NCI-H226 (cell line): ENCODE results near the gene REG1A.

Experiments
- DNase-seq: peaks from one replicate; pipeline ENCODE4 v3.0.0-alpha.2; 2015

The REG1A gene

DNA sequence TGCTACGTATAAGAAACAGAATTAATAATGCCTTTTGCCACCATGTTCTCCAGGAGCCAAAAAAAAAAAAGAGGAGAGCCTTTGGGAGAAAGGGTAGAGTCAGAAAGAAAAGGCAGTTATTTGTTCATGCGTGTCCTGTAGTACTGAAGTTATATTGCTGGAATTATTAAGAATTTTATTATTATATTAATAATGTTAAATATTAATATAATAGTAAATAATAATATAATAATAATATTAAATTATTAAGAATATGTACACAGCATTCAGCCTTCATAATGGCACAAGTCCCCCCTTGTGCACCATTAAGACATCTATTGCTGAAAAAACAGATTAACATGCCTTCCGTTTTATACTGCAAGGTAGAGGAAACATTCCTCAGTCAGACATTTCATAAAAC lies 8.1 kb downstream of the REG1A start:
- no peak for DNase-seq

DNA sequence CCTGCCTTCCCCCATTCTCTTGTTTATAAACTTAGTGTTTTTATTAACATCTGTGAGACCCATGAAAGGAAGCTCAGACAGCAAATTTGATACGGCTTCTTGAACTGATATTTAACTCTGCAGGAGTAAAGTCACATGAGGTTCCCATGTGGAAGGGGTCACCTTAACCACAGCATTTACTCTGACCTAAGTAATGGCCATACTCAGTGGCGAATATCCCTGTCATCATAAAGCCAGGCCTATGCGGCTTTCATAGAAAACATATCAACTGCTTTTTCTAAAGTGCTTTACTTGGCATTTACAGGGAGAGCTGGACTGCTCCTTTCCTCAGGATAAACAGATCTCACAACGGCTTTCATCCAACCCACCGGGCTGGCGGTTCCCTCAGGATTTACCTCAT lies 9.0 kb downstream of the REG1A start:
- no peak for DNase-seq

GRCh38 chr2:79129804-79130203 lies 9.5 kb downstream of the REG1A start:
- no peak for DNase-seq

- no peak for DNase-seq
These were observed 11.4 kb downstream of the REG1A start for GRCh38 chr2:79131687-79132086.

GRCh38 chr2:79138385-79138784 lies 18.1 kb downstream of the REG1A start:
- no peak for DNase-seq

DNA sequence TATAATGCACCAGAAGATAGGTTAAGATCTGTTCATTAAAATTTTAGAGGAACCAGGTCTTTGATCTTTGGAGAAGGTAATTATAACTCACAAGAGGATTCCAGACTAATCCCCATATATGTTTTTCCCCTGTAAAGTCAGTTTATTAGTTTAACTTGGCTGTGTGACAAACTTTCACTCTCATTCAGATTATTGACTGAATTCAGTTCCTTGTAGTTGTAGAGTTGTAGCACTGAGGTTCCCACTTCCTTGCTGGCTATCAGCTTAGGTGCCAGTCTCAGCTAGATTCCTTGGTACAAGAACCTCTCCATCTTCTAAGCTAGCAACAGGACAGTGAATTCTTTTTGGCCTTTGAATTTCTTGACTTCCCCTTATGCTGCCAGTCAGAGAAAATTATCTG lies 19.1 kb downstream of the REG1A start:
- no peak for DNase-seq

DNA sequence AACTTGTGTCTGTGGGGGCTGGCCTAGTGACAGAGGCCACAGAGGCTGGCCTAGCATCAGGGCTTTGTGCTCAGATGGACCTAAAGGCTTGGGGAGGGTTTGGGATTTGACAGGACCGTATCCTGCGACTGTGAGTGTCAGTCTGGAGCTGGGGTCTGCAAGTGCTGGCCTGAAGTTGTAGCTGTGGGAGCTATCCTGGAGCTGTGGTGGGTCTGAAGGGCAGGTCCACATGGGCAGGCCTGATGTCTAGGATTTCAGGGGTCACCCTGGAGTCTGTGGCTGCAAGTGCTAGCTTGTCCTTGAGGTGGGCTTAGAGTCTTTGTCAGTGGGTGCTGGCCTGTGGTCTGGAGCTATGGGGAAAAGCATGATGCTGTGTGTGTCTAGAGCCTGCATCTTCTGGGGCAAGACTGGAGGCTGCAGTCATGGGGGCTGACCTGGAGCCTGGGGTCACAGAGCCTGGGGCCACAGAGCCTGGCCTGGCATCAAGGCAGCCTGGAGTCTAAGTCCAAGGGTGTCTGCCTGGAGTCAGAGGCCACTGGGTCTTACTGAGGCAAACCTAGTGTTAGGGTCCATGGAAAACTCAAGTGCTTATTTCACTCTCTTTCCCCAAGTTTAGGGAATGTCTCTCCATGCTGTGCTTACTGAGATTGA lies 35.7 kb downstream of the REG1A start:
- DNase-seq: no peak

DNA sequence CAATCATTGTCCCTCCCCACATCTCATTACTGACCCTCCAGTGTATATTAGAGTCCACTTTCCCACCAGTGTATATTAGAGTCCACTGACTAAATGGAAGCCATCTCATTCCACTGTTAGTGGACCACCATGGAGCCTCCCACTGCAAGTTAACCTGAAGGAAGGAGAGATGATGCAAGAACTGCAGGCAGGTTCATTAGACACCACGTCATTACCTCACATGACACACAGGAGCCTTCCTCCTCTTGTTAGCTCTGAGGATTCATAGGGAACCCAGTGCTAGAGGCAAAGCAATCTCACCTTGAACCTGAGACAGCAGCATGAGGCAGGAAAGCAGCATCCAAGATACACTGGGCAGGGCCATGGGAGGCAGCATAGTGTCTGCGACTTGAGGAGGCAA lies 38.7 kb downstream of the REG1A start:
- no peak for DNase-seq

GRCh38 chr2:79159653-79160052 lies 39.4 kb downstream of the REG1A start, which contains the start of gene REG3A:
Gene REG3A, minus strand, starts transcription at chr2:79159753. Its CDS starts 348 bp downstream, at chr2:79159405.
- no peak for DNase-seq

DNA sequence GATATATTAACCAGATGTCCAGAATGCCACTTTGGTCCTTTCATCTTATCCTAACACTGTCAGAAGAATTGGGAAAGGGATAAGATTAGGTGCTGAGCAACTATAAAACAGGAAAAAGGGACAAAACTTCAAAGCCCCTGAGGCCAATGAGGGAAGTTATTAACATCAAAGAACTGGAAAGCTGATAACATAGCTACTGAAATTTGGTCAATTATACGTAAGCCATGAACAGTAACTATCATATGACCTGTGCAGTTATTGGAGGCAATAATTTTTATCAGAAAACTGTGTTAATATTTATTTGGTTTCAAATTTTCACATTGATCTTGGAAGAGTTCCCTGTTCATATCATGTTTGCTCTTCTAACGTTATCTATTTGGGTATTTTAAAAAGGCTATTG lies 41.8 kb downstream of the REG1A start:
- no peak for DNase-seq

- no peak for DNase-seq
These were observed 42.5 kb downstream of the REG1A start for GRCh38 chr2:79162801-79163200.

DNA sequence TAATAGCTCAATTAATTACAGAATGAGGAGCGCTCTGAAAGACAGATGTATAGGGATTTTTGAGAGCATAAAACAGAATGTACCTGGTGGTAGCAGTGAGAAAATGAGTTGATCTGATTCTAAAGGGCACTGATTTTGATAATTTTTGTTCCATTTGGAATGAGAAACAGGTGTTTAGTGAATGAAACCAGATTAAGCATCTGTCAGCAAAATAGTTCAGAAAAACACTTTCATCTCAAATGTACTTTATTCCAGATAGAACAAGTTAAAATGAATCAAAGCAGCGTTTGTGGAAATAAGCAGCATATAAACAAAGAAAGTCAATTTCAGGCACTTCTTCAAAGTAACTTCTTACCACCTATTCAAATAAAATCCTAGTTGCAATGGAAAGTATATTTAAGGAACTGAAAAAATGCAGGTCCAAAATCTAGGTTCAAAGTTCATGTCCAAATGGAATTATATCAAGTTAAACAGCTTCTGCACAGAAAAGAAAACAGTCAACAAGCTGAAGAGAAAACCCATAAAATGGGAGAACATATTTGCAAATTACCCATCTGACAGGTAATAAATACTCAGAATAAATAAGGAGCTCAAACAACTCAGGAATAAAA lies 51.2 kb downstream of the REG1A start:
- DNase-seq: no peak
